HG03097 (cell line): ENCODE measurements around the gene RNF187.

Experiments used
- ATAC-seq: cut with Tn5 transposase; IDR thresholded peaks from one replicate; pipeline ENCODE4 v1.9.1; 2021; ENCODE audit not compliant: unreplicated experiment, low FRiP score

RNF187 gene

DNA sequence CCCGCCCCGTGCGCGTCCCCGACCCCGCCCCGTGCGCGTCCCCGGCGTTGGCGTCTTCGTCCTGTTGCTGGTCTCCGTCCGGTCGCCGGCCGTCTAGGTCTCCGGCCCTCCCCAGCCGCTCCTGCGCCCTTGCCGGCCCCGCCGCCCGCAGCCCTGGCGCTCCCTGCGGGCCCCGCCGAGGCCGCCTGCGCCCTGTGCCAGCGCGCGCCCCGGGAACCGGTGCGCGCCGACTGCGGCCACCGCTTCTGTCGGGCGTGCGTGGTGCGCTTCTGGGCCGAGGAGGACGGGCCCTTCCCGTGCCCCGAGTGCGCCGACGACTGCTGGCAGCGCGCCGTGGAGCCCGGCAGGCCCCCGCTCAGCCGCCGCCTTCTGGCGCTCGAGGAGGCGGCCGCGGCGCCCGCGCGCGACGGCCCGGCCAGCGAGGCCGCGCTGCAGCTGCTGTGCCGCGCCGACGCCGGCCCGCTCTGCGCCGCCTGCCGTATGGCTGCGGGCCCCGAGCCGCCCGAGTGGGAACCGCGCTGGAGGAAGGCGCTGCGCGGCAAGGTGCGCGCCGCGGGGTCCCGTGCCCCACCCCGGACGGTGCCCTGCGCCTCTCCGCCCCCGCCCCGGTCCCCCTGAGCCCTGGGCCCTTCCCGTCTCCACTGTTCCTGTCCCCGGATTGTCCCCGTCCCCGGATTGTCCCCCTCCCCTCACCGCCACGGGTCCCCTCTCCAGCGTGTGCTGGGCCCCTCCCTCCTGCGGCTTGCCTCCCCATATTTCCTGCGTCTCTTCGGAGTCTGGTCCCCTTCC lies at the start of gene RNF187:
RNF187 (plus strand) TSS at position 47 of the 789 bp plus-strand sequence.
- ATAC-seq: peak; percentile 29

DNA sequence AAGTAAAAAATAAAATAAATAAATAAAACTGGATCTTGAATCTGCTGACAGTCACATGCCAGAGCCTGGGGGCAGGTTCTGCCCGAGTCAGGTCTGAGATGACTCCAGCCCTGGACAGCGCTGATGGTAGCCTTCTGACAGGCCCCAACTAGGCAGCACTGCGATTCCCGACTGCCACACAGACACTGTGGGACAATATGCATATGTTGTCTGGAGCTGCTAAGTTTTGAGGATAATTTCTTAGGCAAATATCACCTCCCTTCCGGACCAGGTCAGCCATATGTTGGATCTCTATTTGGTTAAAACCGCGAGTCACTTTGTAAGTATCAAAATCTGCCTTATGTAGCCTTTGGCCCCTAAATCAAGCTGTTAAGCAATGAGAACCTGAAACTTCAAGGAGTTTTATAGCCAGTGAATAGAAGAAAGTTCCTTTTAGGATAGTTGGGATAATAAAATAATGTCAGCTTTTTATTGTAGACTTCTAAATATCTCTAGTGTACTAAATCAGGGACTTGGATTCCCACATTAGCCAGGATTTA lies 49.7 kb upstream of the RNF187 start:
- ATAC-seq: no peak

DNA sequence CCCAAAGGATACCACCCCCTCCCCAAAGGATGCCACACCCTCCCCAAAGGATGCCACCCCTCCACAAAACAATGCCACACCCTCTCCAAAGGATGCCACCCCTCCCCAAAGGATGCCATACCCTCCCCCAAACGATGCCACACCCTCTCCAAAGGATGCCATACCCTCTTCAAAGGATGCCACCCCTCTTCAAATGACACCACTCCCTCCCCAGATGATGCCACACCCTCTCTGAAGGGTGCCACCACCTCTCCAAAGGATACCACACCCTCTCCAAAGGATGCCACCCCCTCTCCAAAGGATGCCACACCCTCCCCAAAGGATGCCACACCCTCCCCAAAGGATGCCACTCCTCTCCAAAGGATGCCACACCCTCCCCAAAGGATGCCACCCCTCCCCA lies 48.9 kb upstream of the RNF187 start:
- ATAC-seq: no peak

DNA sequence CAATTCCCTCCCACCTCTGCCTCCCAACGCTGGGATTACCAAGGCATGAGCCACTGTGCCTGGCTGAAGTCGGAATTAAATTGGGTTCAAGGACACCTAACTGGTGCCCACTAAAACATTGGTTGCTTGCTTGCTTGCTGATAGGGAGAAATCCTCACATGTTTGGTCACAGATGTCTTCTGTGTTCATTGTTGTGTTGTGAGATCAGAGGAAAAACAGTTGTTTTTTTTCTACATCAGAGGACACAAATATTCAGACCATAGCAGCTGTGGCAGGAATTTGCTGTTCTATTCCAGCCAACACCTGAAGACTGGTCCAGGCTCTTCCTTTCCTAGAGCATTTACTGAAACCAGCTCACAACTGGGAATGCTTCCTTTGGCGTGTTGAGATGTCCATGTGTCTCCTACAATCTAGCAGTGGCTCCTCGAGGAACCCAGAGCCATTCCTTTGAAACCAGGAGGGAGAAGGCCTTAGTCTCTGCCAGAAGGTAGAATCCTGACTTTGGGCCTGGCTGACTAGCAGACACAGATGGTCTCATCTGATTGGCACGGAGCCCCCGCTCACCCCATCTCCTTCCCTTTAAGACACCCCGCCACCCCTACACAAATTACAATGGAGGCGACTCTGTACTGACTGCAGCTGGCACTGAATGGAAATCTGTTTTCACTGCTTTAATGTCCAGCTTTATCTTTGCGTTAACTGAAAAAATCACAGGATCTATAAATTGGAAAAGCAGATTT lies 46.3 kb upstream of the RNF187 start:
- ATAC-seq: no peak

DNA sequence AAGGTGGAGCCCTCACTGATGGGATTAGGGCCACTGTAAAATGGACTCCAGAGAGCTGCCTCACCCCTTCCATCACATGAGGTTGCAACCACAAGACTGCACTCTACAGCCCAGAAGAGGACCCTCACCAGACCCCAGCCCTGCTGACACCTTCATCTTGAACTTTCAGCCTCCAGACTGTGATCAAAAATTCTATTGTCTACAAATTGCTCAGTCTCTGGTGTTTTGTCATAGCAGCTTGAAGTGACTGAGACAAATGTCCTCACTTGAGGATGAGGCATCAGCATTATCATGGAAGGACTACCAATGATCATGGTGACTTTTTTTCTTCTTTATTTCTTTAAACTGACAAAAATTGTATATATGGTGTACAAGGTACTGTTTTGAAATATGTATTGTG lies 43.8 kb upstream of the RNF187 start:
- ATAC-seq: no peak

DNA sequence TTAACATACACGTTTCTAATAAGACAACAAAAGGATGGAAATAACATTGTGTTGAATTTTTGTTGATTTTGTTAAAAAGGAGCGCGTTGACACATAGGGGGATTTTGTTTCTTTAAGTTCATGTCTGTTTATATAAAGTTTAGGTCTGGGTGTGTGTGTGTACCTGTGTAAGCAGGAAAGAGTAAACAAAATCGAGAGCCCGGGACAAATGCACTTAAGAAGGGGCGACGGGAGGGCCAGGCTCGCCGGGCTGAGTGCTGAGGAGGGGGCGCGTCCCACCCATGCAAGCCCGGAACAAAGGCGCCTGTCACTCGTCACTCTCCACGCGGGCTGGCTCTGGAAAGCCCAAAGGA lies 41.7 kb upstream of the RNF187 start:
- no peak for ATAC-seq

DNA sequence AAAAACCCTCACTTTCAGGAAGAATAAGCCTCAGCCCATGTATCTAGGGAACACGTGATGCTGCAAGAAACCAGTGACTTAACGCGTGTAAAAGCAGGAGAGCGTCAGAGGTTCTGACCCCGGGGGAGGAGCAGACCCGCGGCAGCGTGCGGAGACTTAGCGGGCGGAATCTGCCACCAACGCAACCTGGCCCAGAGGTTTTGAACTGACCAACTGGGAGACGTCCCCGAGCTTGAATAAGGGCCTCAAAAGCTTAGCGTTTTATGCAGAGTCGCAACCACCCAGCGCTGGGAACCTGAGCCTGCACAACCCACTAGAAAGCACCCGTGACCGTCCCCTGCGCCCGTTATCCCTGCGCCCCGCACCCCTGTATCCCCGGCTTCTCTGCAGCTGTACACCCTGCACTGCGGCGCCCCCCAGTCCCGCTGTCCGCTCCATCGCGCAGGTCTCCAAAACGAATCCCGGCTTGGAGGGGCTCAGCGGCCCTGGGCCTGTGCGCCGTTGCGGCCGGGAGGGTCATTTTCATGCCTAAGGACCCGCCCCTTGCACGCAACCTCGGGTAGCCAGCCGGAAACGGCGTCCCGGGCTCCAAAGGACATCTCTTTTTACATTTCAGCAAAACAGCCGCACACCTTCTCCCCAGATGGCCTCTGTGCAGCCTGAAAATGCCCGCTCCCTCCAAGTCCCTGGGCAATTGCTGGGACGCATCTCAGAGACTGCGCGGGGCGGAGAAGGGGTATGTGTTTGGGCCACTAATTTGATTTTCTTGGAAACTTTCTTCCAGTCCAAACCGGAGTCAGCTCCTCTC lies 41.1 kb upstream of the RNF187 start:
- ATAC-seq: no peak

DNA sequence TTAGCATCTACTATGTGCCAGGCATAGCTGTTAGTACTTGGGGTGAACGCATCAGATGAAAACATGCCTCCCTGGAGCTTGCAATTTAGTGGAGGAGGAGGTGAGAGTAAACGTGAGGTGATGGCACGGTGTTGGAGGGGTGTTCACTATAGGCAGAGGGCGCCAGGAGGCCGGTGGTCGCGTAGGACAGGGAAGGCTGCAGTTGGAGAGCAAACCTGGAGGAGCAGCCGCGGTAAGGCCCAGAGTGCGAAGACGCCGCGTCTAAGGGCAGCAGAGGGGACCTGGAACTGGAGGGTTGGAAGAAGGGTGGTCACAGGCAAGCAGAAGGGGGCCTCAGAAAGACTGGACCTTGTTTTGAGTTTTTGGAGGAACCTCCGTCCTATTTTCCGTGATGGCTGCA lies 40.3 kb upstream of the RNF187 start:
- ATAC-seq: no peak

DNA sequence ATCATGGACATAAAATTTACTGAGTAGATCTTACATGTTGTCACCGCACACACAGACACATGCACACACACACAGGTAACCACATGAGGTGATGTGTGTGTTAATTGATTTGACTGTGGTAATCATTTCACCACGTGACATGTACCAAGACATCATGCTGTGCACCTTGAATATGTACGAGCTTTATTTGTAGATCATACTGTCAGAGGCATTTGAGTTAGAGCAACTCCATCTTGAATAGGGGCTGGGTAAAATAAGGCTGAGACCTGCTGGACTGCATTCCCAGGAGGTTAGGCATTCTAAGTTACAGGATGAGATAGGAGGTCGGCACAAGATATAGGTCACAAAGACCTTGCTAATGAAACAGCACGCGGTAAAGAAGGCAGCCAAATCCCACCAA lies 38.8 kb upstream of the RNF187 start:
- no peak for ATAC-seq

DNA sequence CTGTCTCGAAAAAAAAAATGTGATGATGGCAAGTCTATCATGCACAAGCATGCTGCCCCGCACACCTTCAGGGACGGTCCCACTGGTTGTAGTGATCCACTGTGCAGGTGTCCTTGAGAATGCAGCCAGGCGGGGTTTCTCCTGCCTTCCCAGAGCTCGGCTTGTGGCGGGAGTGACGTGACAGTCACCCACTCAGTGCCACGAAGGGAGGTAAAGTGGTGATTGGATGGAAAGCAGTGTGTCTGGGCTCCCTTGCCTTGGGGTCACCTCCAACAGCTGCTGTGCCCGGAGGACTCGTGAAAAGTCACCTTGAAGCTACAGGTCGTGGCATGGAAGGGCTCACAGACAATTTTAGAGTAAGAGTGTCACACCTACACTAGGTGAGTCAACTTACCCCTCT lies 37.0 kb upstream of the RNF187 start:
- no peak for ATAC-seq

DNA sequence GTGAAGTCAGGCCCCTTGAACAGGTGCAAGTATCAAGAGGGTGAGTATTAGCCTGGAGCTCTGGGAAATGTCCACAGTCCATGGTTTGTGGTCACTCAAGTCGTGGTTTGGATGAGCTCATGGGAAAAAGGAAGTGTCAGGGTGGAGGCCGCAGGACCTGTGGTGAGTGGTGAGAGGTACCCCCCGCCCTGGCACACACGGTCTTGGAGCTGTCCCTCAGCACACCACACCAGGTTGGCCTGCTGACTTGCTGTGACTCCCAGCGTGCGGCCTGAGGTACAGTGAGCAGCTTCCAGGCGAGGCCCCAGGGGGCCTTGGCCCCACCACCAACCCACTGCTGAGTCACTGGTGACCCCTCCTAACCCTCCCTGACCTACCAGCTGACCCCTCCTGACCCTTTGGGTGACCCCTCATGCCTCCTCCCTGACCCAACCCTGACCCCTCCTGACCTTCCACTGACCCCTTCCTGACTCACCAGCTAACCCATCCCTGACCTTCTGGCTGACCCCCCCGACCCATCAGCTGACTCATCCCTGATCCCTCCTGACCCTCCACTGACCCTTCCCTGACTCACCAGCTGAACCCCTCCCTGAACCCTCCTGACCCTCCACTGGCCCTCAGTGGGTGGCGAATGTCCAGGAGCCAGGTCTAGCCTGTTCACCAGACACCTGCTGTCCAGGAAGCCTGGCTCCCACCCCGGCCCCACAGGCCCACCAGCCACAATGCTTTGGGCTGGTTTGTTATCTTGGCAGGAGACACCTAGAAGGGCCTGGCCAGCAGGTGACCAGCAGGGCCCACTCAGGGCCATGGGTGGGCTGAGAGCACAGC lies 34.8 kb upstream of the RNF187 start:
- ATAC-seq: no peak

DNA sequence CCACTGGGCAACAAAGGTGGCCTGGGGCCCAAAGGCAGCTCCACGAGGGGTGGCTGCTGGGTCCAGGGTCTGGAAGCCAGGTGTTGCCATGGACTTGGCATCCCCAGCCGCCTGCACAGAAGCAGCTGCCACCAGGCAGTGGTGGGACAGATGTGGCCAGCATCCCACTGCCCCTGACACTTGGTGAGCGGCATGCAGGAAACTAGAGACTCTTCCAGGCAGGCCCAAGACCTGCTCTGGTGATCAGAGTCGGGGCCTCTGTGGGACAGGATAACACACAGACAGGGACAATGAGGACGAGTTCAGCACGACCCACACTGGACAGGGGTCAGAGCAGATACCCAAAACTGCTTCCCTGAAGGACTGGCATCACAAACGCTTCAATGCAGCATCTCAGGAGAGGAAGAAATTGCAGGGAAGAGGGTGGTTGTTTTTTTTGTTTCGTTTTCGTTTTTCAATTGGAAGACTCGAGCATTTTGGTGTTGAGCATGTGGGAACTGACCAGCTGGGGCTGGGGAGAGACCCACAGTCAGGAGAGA lies 34.1 kb upstream of the RNF187 start:
- ATAC-seq: no peak

DNA sequence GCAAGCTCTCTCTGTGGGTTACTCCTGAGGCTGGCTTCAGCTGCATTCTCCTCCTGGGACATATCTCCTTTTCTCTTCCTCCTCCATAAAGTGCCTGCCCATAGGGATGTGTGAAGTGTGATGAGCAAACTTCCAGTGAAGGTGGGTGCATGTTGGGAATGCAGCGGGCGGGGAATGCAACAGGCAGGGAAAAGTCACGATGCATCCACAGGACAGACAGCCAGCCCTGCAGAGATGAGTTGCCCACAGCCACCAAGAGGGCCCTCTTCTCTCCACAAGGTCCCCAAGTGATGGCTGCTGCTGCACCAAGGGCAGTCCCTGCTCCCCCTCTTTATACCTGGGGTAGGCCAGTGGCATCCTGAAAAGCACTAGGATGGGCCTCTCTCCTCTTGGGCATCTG lies 33.6 kb upstream of the RNF187 start:
- ATAC-seq: no peak

DNA sequence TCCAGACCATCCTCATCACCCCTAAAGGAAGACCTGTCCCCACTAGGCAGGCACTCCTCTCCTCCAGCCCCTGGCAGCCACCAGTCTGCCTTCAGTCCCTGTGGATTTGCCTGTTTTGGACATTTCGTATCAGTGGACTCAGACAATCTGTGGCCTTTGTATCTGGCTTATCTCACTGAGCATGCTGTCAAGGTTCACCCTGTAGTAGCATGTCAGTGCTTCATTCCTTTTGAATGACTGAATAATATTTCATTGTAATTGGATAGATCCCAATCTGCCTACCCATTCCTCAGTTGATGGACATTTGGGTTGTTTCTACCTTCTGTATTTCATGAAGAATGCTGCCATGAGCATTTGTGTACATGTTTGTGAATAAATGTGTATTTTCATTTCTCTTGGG lies 32.9 kb upstream of the RNF187 start:
- no peak for ATAC-seq

DNA sequence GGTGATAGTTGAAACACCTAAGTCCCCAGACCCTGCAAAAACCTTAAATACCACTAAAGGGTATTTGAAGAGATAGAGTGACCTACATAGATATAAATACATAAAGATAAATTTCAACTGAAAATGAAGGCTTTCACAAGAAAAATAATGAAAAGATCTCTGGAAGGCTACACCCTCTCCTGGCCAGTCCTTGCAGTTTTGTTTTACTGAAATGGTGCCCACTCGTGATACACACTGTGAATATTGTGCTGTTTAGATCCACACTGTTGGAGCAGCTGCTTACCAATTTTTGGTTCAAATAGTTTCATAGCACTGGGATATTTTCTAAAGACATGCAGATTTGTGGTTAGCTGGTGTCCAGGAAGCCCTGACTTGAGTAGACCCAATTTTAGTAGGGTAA lies 31.5 kb upstream of the RNF187 start:
- no peak for ATAC-seq

DNA sequence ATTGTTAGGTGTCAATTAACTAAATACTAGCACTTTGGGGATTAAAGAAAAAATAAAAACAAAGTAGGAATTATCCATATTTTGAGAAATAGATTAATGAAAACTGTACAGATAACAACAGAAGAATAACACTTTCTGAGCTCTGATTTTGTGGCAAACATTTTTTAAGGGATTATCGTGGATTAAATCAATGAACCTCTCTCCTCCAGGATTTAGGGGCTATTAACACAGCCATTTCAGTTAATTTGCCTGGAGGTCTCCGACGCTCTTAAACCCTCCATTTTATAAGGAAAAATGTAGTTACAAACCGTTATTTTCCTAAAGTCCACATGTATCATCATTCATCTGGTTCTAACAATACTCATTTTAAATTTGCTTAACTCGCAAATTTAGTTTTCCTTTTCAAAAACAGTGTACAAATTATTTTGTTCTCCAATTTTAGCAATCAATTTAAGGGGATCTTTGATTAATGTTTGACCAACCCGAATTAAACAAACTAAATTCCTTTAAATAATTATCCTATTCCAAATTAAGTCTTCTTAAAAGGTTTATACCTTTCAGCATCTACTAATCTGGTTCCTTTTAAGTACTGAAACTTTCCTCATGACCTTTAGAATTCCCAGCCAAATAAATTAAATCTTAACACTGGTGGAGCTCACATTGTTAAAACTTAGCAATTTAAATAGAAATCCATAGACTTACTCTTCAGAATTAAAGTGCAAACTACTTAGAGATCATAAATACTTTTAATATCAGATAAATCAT lies 30.7 kb upstream of the RNF187 start:
- ATAC-seq: no peak

DNA sequence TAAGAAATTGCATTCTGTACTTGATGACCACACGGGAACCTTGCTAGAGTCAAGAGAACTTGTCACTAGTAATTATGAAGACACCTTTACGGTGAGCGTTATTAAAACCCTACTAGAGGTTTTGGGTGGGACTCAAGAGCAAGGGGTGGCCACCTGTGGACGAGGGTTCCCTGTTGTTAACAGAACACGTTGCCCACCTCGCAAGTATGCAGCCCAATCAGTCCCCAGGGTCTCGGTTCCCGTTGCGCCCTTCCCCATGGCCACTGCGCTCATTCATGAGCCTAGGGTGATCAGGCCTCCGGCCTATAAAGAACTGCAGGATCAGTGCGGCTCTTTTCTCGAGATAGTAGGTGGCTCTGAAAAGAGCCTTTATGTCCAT lies 30.2 kb upstream of the RNF187 start:
- ATAC-seq: peak; percentile 4

DNA sequence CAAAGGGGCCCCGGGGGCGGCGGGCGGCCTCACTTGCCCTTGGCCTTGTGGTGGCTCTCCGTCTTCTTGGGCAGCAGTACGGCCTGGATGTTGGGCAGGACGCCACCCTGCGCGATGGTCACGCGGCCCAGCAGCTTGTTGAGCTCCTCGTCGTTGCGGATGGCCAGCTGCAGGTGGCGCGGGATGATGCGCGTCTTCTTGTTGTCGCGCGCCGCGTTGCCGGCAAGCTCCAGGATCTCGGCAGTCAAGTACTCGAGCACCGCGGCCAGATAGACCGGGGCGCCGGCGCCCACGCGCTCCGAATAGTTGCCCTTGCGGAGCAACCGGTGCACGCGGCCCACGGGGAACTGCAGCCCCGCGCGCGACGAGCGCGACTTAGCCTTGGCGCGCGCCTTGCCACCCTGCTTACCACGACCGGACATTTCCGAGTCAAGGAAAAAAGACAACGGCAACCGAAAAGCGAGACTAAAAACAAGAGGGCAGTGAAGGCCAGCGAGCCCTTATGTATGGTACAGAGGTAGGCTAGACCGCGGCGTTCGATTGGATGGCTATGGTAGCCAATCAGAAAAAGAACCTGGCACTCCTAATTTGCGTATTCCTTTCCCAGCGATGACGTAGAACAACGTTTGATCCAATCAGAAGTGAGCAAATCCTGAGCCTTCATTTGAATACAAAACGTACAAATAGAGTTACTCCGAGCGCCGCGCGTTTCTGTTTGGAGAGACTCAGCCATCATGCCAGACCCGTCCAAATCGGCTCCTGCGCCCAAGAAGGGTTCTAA lies 29.6 kb upstream of the RNF187 start:
- peak; percentile 90 for ATAC-seq
